Suppressor macrophage treated with lipopolysaccharide for 4 hours (primary cell): Measurements from ENCODE around the gene PIGM.

Experiments
- DNase-seq: peaks from one replicate; pipeline ENCODE4 v3.0.0-alpha.2; 2020

The PIGM gene

DNA sequence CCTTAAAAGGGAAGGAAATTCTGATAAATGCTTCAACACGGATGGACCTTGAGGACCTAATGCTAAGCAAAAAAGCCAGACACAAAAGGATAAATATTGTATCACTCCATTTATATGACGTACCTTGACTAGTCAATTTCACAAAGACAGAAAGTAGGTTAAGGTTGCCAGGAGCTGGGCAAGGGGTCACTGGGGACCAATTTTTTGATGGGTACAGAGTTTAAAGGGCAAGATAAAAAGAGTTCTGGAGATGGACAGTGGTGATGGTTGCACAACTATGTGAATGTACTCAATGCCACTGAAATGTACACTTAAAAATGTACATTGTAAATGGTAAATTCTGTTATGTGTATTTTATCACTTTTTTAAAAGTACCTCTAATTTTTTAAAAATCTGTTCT, 45.7 kb downstream of the PIGM start:
- DNase-seq = no peak

DNA sequence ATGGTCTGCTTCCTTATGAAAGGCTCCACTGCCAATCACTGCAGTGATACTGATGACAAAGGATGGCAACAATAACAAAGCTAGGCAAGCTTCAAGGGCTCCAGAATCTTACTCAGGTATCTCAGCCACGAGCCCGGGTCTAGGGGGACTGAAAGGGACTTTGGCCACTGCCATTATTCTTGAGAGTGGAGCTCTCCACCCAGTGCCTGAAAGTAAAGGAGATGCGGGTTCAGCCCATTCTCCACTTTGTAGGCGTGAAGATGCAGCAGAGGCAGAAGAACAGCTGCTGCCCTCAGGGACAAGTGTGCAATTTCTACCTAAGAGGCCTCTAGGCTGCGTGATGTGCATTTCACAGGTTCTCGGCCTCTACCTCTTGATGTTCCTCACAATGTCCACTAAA, 46.3 kb downstream of the PIGM start:
- no peak for DNase-seq

GRCh38 chr1:159983681-159984080, 48.1 kb downstream of the PIGM start:
- DNase-seq = no peak

- no peak for DNase-seq
Observed at GRCh38 chr1:159982280-159982679, 49.5 kb downstream of the PIGM start.

- DNase-seq = no peak
Observed at GRCh38 chr1:159981351-159982055, 50.3 kb downstream of the PIGM start.

DNA sequence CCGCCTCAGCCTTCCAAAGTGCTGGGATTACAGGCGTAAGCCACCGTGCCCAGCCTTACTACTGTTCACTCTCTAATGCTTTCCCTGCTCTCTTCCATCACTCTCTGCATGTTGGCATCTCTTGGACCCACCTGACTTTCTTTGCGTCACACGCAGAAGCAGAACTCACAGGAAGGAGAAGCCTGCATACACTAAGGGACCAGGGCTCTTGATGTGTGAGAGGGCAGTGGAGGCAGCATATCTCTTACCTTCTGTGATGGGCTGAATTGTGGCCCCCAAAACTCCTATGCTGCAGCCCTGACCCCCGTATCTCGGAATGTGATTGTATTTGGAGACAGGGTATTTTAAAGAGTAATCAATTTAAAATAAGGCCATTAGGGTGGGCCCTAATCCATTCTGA, 51.0 kb downstream of the PIGM start:
- DNase-seq = no peak

DNA sequence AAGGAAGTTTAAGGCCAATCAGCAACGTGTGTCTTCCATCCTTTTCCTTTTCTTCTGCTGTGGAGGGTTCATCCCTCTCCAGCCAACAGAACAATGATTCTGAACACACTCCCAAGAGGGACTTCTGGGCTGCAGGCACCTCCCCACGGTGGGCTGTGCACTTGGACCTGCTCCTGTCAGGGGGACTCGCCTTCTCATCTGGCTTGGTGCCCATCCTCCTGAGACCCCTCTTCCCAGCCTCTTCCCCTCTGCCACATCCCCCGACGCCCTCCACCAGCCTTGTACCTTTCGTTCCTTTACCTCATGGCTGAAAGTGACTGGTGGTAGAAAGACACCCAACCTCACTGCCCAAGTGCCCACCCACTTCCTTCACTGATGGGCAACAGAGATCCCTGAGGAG, 51.7 kb downstream of the PIGM start:
- DNase-seq = no peak

DNA sequence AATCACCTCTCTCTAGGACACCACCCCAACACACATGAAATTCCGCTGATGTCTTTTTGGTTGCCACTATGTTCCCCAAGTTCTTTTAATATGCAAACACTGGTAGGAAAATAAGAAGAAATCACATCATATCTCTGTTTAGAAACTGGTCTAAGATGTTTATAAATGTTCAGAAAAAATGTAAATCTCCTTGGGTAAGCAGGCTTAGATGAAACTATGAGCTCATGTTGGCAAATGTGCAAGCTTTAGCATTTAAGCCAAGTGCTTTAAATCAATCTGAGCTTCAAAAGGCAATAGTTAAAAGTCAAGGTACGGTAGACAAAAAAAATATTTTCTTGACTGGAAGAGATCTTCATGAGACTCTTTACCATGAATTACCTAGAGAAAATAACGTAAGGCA, 52.5 kb downstream of the PIGM start:
- DNase-seq = no peak

GRCh38 chr1:159978107-159978398, 53.7 kb downstream of the PIGM start:
- DNase-seq = no peak

DNA sequence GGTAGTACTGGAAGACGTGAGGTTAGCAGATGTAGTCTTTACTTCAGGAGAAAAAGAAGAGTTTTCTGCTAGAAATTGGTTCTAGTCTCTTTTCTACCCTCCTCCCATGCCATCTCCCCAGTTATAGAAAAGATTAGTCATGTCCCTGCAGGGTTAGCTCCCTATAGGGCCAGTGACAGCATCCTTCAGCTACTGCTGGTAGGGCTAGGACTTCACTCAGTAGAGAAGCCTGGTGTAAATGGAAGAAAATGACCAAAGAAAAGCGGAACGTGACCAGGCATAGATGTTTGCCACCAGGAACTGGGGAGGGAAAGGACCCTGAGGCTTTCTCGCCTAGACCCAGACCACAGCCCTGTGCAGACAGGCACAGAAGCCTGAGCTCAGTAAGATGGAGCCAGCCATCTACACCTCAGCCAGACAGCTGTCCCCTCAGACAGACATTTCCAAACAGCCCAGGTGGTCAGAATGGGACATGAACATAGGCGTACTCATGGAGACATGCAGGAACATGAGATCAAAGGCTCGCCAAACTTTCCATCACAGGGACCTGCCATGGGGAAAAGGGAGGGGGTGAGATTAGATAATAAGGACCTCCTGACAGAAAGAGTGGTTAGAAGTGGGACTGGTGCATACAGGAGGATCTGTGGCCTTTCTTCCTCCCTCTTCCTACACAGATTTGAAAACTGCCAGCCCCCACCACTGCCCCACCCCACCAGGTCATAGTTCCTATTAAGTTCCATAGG, 54.3 kb downstream of the PIGM start:
- DNase-seq = no peak
